H9 (cell line): Measurements from ENCODE around the gene EFCAB6. TPM values are rescaled to one million over a fixed set of nuclear protein-coding genes. Genes with fewer than 3 reads are reported as not detected.

ENCODE experiments used
- DNase-seq: peaks from one replicate; pipeline ENCODE4 v3.0.0-alpha.2; 2017
- H2AFZ ChIP-seq: one replicate; pipeline ENCODE4 v1.6.1; 2013; ENCODE audit warnings: mild to moderate bottlenecking, low read length, control low read depth, moderate library complexity
- H2AK5ac ChIP-seq: 2 replicates; pipeline ENCODE4 v1.6.1; 2013; ENCODE audit warnings: low read length, control low read depth, mixed read lengths; ENCODE audit not compliant: insufficient read length
- H2BK120ac ChIP-seq: one replicate; pipeline ENCODE4 v1.6.1; 2013; ENCODE audit warnings: low read depth, mild to moderate bottlenecking, low read length, control low read depth, inconsistent platforms; ENCODE audit not compliant: poor library complexity, severe bottlenecking
- H2BK12ac ChIP-seq: 2 replicates; pipeline ENCODE4 v1.6.1; 2013; ENCODE audit warnings: low read length, control low read depth, mixed read lengths, low read depth; ENCODE audit not compliant: insufficient read length
- H2BK15ac ChIP-seq: 2 replicates; pipeline ENCODE4 v1.6.1; 2013; ENCODE audit warnings: low read depth, low read length, control low read depth
- H2BK20ac ChIP-seq: one replicate; pipeline ENCODE4 v1.6.1; 2013; ENCODE audit warnings: low read depth, mild to moderate bottlenecking, low read length, control low read depth, inconsistent platforms; ENCODE audit not compliant: poor library complexity, severe bottlenecking
- H2BK5ac ChIP-seq: 2 replicates; pipeline ENCODE4 v1.6.1; 2013; ENCODE audit warnings: low read length, control low read depth, mixed read lengths; ENCODE audit not compliant: insufficient read length
- H3K14ac ChIP-seq: 2 replicates; pipeline ENCODE4 v1.6.1; 2013; ENCODE audit warnings: low read length, control low read depth; ENCODE audit not compliant: insufficient read depth
- H3K18ac ChIP-seq: 2 replicates; pipeline ENCODE4 v1.6.1; 2013; ENCODE audit warnings: low read depth, mild to moderate bottlenecking, mixed read lengths, low read length, control low read depth; ENCODE audit not compliant: insufficient read length
- H3K23ac ChIP-seq: 2 replicates; pipeline ENCODE4 v1.6.1; 2013; ENCODE audit warnings: low read length, control low read depth, mixed read lengths, low read depth; ENCODE audit not compliant: insufficient read length
- H3K23me2 ChIP-seq: 2 replicates; pipeline ENCODE4 v1.6.1; 2013; ENCODE audit warnings: low read depth, mild to moderate bottlenecking, mixed read lengths, low read length, control low read depth; ENCODE audit not compliant: insufficient read length, poor library complexity, severe bottlenecking
- H3K27ac ChIP-seq: 2 replicates; pipeline ENCODE4 v1.5.1; 2013; ENCODE audit warnings: low read length, control low read depth, mixed read lengths, low read depth; ENCODE audit not compliant: insufficient read length
- H3K27me3 ChIP-seq: 2 replicates; pipeline ENCODE4 v1.6.1; 2013; ENCODE audit warnings: low read length, control low read depth, inconsistent platforms; ENCODE audit not compliant: insufficient read depth
- H3K4ac ChIP-seq: 2 replicates; pipeline ENCODE4 v1.6.1; 2013; ENCODE audit warnings: low read depth, mild to moderate bottlenecking, control low read depth, inconsistent platforms, low read length, moderate library complexity
- H3K4me1 ChIP-seq: 2 replicates; pipeline ENCODE4 v1.6.1; 2013; ENCODE audit warnings: low read length, control low read depth, inconsistent platforms; ENCODE audit not compliant: insufficient read depth
- H3K4me2 ChIP-seq: 2 replicates; pipeline ENCODE4 v1.6.1; 2013; ENCODE audit warnings: low read length, control low read depth, mixed read lengths; ENCODE audit not compliant: insufficient read length, insufficient read depth
- H3K56ac ChIP-seq: 2 replicates; pipeline ENCODE4 v1.6.1; 2013; ENCODE audit warnings: low read depth, mild to moderate bottlenecking, mixed read lengths, low read length, control low read depth; ENCODE audit not compliant: insufficient read length
- H3K79me1 ChIP-seq: 2 replicates; pipeline ENCODE4 v1.6.1; 2013; ENCODE audit warnings: low read depth, mild to moderate bottlenecking, moderate library complexity, low read length, control low read depth, inconsistent platforms; ENCODE audit not compliant: insufficient read depth, poor library complexity, severe bottlenecking
- H3K79me2 ChIP-seq: 2 replicates; pipeline ENCODE4 v1.6.1; 2013; ENCODE audit warnings: low read length, control low read depth, inconsistent platforms; ENCODE audit not compliant: insufficient read depth
- H3K9ac ChIP-seq: 2 replicates; pipeline ENCODE4 v1.6.1; 2013; ENCODE audit warnings: low read length, control low read depth, mixed read lengths; ENCODE audit not compliant: insufficient read length; ENCODE audit errors: extremely low read depth
- H3K9me3 ChIP-seq: one replicate; pipeline ENCODE4 v1.6.1; 2013; ENCODE audit warnings: low read depth, low read length, inconsistent platforms; ENCODE audit not compliant: control insufficient read depth
- H3T11ph ChIP-seq: one replicate; pipeline ENCODE4 v1.6.1; 2013; ENCODE audit warnings: mild to moderate bottlenecking, low read length, control low read depth, inconsistent platforms
- H4K20me1 ChIP-seq: one replicate; pipeline ENCODE4 v1.6.1; 2013; ENCODE audit not compliant: control insufficient read depth, insufficient read length, insufficient read depth
- H4K5ac ChIP-seq: 2 replicates; pipeline ENCODE4 v1.6.1; 2013; ENCODE audit warnings: low read depth, mild to moderate bottlenecking, mixed read lengths, low read length, control low read depth; ENCODE audit not compliant: insufficient read length
- H4K8ac ChIP-seq: replicated peaks from 2 replicates; pipeline ENCODE4 v1.6.1; 2013; ENCODE audit warnings: low read length, control low read depth, mixed read lengths, low read depth; ENCODE audit not compliant: insufficient read length
- H4K91ac ChIP-seq: 2 replicates; pipeline ENCODE4 v1.6.1; 2013; ENCODE audit warnings: low read depth, mild to moderate bottlenecking, moderate library complexity, mixed read lengths, low read length, control low read depth; ENCODE audit not compliant: insufficient read length
- H3K27ac Mint-ChIP-seq, 3 experiments: 2 replicates in 2 of 3; 3 replicates in 1 of 3; pipeline ENCODE4 v1.8.0; 2020 to 2021; ENCODE audit warnings: mixed read lengths in 3 of 3, mild to moderate bottlenecking in 1 of 3, moderate library complexity in 1 of 3
- H3K27me3 Mint-ChIP-seq: 2 replicates; pipeline ENCODE4 v1.8.0; 2021; ENCODE audit warnings: low read depth, mild to moderate bottlenecking, moderate library complexity, mixed read lengths
- H3K36me3 Mint-ChIP-seq, 3 experiments: 2 replicates in 2 of 3; 3 replicates in 1 of 3; pipeline ENCODE4 v1.8.0; 2020 to 2021; ENCODE audit warnings: low read depth in 3 of 3, mixed read lengths in 3 of 3; ENCODE audit not compliant: insufficient read depth in 1 of 3
- H3K4me1 Mint-ChIP-seq, 2 experiments: 2 replicates each; pipeline ENCODE4 v1.8.0; 2020; ENCODE audit warnings: mixed read lengths in 2 of 2
- H3K4me3 Mint-ChIP-seq, 2 experiments: 2 replicates in 1 of 2; 3 replicates in 1 of 2; pipeline ENCODE4 v1.8.0; 2020 to 2021; ENCODE audit warnings: mild to moderate bottlenecking in 2 of 2, mixed read lengths in 2 of 2, moderate library complexity in 1 of 2
- H3K9me3 Mint-ChIP-seq, 2 experiments: 2 replicates in 1 of 2; 3 replicates in 1 of 2; pipeline ENCODE4 v1.8.0; 2020; ENCODE audit warnings: mild to moderate bottlenecking in 2 of 2, mixed read lengths in 2 of 2, moderate library complexity in 1 of 2
- CTCF ChIP-seq: fragments of 200-600 bp; sonication (generic); conservative IDR thresholded peaks from 3 replicates; pipeline ENCODE4 v1.8.0; 2021; ENCODE audit warnings: antibody characterized with exemption, mild to moderate bottlenecking
- WGBS: extraction: QIAGEN DNeasy Blood & Tissue Kit; methylation state at CpG from one replicate; pipeline ENCODE4 v1.1.7; 2013; ENCODE audit warnings: missing lambda C conversion rate, low lambda C conversion rate, mixed read lengths; ENCODE audit not compliant: insufficient read length; ENCODE audit errors: extremely low coverage; 5-methylcytosine and 5-hydroxymethylcytosine counted together
- total RNA-seq: library from RNA; stranded (reverse); gene quantifications from 2 replicates; pipeline ENCODE4 v1.2.1, GENCODE V29; 2021

The EFCAB6 gene
- total RNA-seq, 1 experiment from 2014 or later = 0.31 TPM

GRCh38 chr22:43693249-43693648 is 118.9 kb downstream of the EFCAB6 start:
- Histone ChIP-seq H2BK15ac (no peak overlapping the region), H4K8ac (no peak overlapping the region), H2AK5ac (no peak overlapping the region), H3K56ac (no peak overlapping the region), H4K91ac (no peak overlapping the region), H3K18ac (no peak overlapping the region), H4K5ac (no peak overlapping the region), H2BK12ac (no peak overlapping the region), H2BK20ac (no peak overlapping the region), H3K4me1 (no peaks in the 10 kb centered on the region), H3K4me2 (no peak overlapping the region), H3K27ac (no peak overlapping the region), H2BK5ac (no peak overlapping the region), H3K14ac (no peak overlapping the region), H3K79me1 (no peaks in the 10 kb centered on the region), H3K27me3 (no peaks in the 10 kb centered on the region), H3T11ph (no peak overlapping the region), H4K20me1 (no peaks in the 10 kb centered on the region), H2AFZ (no peak overlapping the region), H3K79me2 (no peaks in the 10 kb centered on the region), H3K4ac (no peak overlapping the region), H2BK120ac (no peak overlapping the region), H3K9ac (no peak overlapping the region), H3K23me2 (no peaks in the 10 kb centered on the region), H3K23ac (no peak overlapping the region), H3K9me3 (no peaks in the 10 kb centered on the region)
- peaks cover 7 to 12% of the 10 kb centered on the region in 2 experiments; a peak in 3 of 4 replicates for H3K4me1 Mint-ChIP-seq
- no peaks in the 10 kb centered on the region for H3K36me3 Mint-ChIP-seq
- H3K27me3 Mint-ChIP-seq = no peaks in the 10 kb centered on the region
- no peak overlapping the region for H3K27ac Mint-ChIP-seq
- TF ChIP-seq CTCF = no peak
- H3K4me3 Mint-ChIP-seq = no peak overlapping the region
- DNase-seq = no peak
- no CpG with 5 or more reads among the region's 2 CpGs for WGBS
- H3K9me3 Mint-ChIP-seq = no peaks in the 10 kb centered on the region
